GM04503 (cell line): Measurements from ENCODE around the gene ZNF418.
"Not testable (repeated sequence)": the region's sequence is repeated elsewhere in the genome, so short reads cannot be mapped to it uniquely, and the experiment has no call there.

Experiments used
- DNase-seq: peaks from one replicate; pipeline ENCODE4 v3.0.0-alpha.2; 2012; ENCODE audit warnings: low read depth

The ZNF418 gene

GRCh38 chr19:57888560-57889231 lies 46.5 kb downstream of the ZNF418 start, which contains the start of gene ZNF814:
Gene ZNF814, minus strand, starts transcription at chr19:57889037. Its CDS starts 235 bp downstream, at chr19:57888802.
- DNase-seq, result peak; percentile 50

- DNase-seq, result no peak
Measured at GRCh38 chr19:57888107-57888559, 47.1 kb downstream of the ZNF418 start.

GRCh38 chr19:57887195-57887941 lies 47.8 kb downstream of the ZNF418 start:
- no peak for DNase-seq

GRCh38 chr19:57886046-57886445 lies 49.2 kb downstream of the ZNF418 start:
- DNase-seq, result no peak

GRCh38 chr19:57873883-57874799 lies 61.1 kb downstream of the ZNF418 start:
- DNase-seq, result not testable (repeated sequence)

- no peak for DNase-seq
Measured at GRCh38 chr19:57872450-57872849, 62.8 kb downstream of the ZNF418 start.
